ENCODE measurements around the gene GPR37L1. TPM values are rescaled to one million over a fixed set of nuclear protein-coding genes. Genes with fewer than 3 reads are reported as not detected.

The GPR37L1 gene
- total and polyA plus RNA-seq, 2 of the 8 experiments (the other 6 are each of a cell fraction or from before 2014, with no cell fraction given), result 0.13 to 0.23 TPM

DNA sequence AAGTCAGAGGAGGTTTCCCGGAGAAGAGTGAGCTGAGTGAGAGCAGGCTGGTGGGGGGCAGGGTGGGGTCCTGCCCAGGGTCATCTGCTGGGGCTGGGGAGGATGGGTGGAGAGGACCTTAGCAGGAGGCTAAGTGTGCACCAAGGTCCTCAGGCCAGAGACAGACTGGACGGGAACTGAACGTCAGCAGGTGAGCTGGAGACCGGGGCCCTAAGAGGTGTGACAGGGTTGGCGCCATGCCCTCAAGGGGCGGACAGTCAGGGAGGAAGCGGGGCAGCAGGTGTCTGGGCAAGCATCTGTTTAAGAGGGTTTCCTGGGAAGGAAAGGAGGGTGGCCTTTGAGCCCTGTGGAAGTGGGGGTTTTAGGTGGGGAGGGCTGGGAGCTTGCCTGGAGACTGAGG lies 51.3 kb downstream of the GPR37L1 start (continued):
- no peak for TF ChIP-seq EP300 (IDR thresholded peaks at IDR 0.05; ENCODE audit: borderline replicate concordance in 1 of 2, low read depth in 2 of 2, low read length in 2 of 2)
